LHCN-M2 (cell line): ENCODE measurements around the gene SPRR5. TPM values are rescaled to one million over a fixed set of nuclear protein-coding genes. Genes with fewer than 3 reads are reported as not detected.

ENCODE experiments used
- DNase-seq: peaks from one replicate; pipeline ENCODE4 v3.0.0-alpha.2; 2012; ENCODE audit warnings: low read depth
- total RNA-seq: library from RNA; depleted of rRNA; stranded (reverse); fragments of >200 nt; gene quantifications from 2 replicates; pipeline ENCODE4 v1.2.3, GENCODE V29; 2014; rRNA removed

SPRR5 gene
- total RNA-seq, 1 experiment from 2014 or later = not detected

DNA sequence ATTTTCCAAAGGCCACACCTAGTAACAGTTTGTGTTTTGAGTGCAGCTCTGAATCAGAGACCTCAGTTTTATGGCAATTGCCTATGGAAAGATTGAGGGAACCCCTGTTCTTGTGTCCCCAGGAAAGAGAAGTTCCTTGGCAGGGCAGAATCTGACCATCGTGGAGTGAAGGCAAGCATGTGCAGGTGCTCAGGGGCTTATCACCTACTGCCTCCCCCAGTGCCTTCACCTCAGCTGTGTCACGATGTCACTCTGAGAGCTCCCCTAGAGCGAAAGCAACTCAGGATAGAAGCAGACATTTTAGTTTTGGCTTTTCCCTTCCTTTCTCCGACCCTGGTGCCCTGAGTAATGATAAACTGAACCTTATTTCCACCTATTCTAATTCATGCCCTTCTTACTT, 35.1 kb downstream of the SPRR5 start:
- no peak for DNase-seq

DNA sequence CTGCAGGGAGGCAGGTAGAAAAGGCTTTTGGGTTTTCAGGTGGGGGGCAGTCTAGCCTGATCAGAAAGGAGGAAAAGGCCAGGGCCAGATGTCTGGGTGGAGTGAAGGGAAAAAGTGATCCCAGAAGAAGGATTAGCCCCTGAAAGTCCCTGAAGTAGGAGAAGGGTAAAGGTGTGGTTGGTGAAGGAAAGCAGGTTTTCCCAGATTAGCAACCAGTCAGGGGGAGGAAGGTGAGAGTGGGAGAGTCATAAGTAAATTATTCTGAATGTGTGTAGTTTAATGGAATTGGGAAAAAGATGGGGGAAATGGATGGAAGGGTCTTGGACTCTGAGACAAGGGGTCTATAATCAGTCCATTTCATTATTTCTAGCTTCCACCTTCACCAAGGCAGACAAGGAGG, 36.2 kb downstream of the SPRR5 start:
- DNase-seq = no peak

DNA sequence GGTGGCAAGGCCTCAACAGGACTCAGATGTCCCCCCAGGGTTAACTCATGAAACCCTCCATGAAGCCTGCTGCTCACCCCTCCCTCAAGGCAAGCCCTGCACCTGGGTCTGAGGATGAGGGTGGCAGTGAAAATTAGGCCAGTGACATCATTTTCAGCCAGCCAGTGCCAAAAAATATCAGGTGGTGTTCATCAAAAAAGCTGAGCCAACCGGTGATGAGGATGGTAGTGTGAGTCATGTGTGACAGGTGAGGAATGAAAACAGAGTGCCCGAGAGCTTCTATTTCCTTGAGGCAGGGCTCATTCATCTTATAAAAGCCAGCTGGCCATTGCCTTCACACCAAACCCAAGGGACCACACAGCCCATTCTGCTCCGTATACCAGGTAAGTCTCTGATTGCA, 36.7 kb downstream of the SPRR5 start, which contains the start of gene SPRR1A:
Gene SPRR1A, plus strand, starts transcription at position 339 of the 400 bp plus-strand sequence. CDS start 1,150 bp downstream, outside the sequence.
- no peak for DNase-seq

DNA sequence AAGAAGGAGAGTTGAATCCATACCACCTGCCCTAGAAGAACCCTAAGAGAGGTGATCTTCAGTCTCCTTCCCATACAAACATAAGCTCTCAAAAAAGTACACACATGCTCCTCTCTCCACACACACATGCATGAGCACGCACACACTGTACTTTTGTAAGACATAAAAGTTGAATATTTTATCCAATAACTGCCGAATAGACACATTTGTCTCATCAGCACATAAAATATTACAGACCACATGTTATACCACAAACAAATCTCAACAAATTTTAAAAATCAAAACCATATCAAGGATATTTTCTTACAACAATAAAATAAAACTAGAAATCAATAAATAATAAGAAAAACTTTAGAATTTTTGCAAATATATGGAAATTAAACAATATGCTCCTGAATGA, 39.6 kb downstream of the SPRR5 start:
- DNase-seq = no peak

DNA sequence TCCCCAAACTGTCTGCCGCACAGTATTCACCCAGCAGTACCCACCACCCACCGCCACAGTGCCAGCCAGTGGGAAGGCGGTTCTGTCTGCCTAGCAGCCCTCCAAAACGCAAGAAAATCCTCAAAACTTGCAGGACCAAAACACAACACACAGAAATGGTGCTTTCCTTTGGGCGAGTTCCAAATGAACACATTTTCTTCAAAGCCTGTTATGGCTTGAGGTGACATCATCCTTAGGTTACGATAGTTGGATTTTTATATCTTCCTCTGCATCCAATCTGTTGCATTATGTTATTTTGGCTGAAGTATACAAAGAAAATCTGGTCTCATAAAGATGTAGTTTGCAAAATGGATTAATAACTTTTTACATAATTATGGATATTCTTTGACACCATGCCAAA, 46.2 kb downstream of the SPRR5 start:
- DNase-seq = no peak

DNA sequence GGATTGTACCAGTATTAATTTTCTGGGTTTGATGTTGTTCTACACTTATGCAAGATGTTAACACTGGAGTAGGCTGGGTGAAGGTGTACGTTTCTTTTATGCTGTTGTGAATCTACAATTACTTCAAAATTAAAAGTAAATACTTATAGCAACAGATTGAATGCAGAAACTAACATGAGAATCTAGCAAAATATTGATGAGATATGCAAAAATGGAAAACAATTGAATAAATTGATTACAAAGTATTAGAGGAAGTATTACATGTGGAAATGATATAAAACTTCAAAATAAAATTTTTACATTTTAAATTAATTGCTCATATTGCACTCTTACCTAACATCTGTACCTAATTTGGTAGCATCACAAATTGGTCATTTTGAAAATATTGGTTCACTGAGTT, 48.8 kb downstream of the SPRR5 start:
- DNase-seq = no peak

DNA sequence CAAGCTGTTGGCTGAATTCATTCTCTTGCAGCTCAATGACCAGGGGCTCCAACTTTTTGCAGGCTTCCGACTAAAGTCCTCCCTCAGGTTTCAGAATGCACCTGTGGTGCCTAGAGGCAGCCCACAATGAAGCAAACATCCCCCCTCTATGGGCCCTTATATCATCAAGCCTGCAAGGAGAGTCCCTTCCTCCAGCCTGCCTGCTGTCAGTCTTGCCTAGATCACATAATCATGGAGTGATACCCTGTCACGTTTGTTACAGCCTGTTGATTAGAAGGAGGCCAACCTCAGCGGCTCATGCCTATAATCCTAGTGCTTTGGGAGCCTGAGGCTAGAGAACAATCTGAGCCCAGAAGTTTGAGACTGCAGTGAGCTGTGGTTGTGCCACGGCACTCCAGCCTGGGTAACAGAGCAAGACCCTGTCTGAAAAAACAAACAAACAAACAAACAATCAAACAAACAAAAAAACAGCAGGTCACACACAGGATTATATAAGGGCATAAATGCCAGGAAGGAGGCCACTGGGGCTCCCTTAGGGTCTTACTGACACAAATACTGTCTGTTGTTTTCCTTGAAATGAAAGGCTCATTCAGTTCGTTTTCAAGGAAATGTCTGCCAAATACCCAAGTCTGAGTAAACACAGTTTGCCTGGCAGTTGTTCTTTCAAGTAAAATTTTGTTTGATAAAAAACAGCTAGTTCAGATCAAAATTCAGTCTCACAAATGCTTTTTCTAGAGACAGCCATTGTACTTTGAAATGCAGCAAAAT, 49.8 kb downstream of the SPRR5 start:
- no peak for DNase-seq

DNA sequence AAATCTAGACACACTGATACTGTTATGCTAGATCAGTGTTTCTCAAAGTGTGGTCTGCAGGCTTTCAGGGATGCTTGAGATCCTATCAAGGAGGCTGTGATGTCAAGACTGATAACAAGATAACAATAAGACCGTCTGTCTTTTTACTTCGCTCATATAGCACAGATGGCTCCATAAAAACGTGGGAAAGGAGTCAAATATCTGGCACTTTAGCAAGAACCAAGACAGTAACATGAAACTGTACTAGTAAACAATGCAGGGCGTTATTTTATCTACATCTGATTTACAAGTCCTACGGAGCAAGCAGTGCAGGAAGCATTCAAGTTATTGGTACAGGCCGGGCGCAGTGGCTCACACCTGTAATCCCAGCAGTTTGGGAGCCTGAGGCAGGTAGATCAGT, 50.9 kb downstream of the SPRR5 start:
- DNase-seq = no peak

DNA sequence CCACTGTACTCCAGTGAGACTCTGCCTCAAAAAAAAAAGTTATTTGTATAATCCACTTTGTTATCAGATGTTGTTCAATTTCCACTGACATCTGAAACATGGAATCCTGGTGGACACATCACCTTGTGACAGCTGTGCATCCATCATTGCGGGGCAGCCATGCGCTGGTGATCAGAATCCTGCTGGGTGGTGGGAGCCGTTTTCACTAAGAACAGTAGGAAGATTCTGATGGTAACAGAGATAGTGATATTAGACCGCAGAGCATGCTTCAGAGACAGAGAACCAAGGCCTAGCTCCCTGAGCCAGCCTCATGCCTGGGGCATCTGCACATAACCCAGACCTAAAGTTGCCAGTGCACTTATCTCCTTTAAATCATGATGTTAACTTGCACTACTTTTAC, 51.5 kb downstream of the SPRR5 start:
- DNase-seq = no peak

Other genes starting within 250 kb of the SPRR5 start
- gene LCE2A, start 248.9 kb upstream of the SPRR5 start, total RNA-seq = not detected in 2 replicates
- gene LCE4A, start 239.0 kb upstream of the SPRR5 start, total RNA-seq = not detected in 2 replicates
- gene KPRP, start 189.2 kb upstream of the SPRR5 start, total RNA-seq = 0.13 TPM in 1 of 2 replicates, not detected in the other
- not detected in 2 replicates for gene LCE1F, start 172.1 kb upstream of the SPRR5 start, total RNA-seq
- gene LCE1E, start 160.9 kb upstream of the SPRR5 start, total RNA-seq = not detected in 2 replicates
- gene LCE1D, start 150.5 kb upstream of the SPRR5 start, total RNA-seq = not detected in 2 replicates
- not detected in 2 replicates for gene LCE1C, start 140.6 kb upstream of the SPRR5 start, total RNA-seq
- not detected in 2 replicates for gene LCE1B, start 135.2 kb upstream of the SPRR5 start, total RNA-seq
- gene LCE1A, start 119.7 kb upstream of the SPRR5 start, total RNA-seq = not detected in 2 replicates
- gene LCE6A, start 104.3 kb upstream of the SPRR5 start, total RNA-seq = not detected in 2 replicates
- gene LCE7A, start 87.2 kb upstream of the SPRR5 start, total RNA-seq = not detected in 2 replicates
- gene SMCP, start 68.9 kb upstream of the SPRR5 start, total RNA-seq = not detected in 2 replicates
- gene IVL, start 38.7 kb upstream of the SPRR5 start, total RNA-seq = not detected in 2 replicates
- gene SPRR4, start 23.4 kb downstream of the SPRR5 start, total RNA-seq = not detected in 2 replicates
- not detected in 2 replicates for gene SPRR1A, start 36.9 kb downstream of the SPRR5 start, total RNA-seq
- not detected in 2 replicates for gene SPRR3, start 54.5 kb downstream of the SPRR5 start, total RNA-seq
- not detected in 2 replicates for gene SPRR1B, start 84.0 kb downstream of the SPRR5 start, total RNA-seq
- not detected in 2 replicates for gene SPRR2D, start 93.9 kb downstream of the SPRR5 start, total RNA-seq
- gene SPRR2A, start 110.3 kb downstream of the SPRR5 start, total RNA-seq = not detected in 2 replicates
- gene SPRR2B, start 124.4 kb downstream of the SPRR5 start, total RNA-seq = not detected in 2 replicates
- not detected in 2 replicates for gene SPRR2E, start 147.3 kb downstream of the SPRR5 start, total RNA-seq
- gene SPRR2F, start 166.3 kb downstream of the SPRR5 start, total RNA-seq = not detected in 2 replicates
- gene SPRR2G, start 203.7 kb downstream of the SPRR5 start, total RNA-seq = not detected in 2 replicates